Tibial nerve (tissue), 4 donors: ENCODE data around the gene SH3RF3.

Experiments used
- CTCF ChIP-seq, 5 experiments: fragments of 200-600 bp in 3 of 5; fragments of 450-650 bp in 2 of 5; sonication (generic) in 3 of 5; IDR thresholded peaks; one replicate each; pipeline ENCODE4 v1.5.1; 2016 to 2019; ENCODE audit warnings: antibody characterized with exemption in 5 of 5, mild to moderate bottlenecking in 3 of 5, moderate library complexity in 2 of 5
- EP300 ChIP-seq, 2 donors: sonication (generic); formaldehyde crosslinking; IDR thresholded peaks; one replicate each; pipeline ENCODE4 v1.6.1; 2017; ENCODE audit warnings: antibody characterized with exemption in 2 of 2, mild to moderate bottlenecking in 1 of 2

GRCh38 chr2:109433926-109434325, 304.9 kb downstream of the SH3RF3 start:
- TF ChIP-seq CTCF (IDR thresholded peaks at IDR 0.05) (no peak), EP300 (IDR thresholded peaks at IDR 0.05) (no peak)
